ENCODE measurements around the gene ATP1A1. TPM values are rescaled to one million over a fixed set of nuclear protein-coding genes. Genes with fewer than 3 reads are reported as not detected.
A peak's percentile ranks its signal among the peaks of the same experiment; 100 is the strongest.

The ATP1A1 gene
- total RNA-seq, 1 experiment from 2014 or later, result 239 TPM

- H3K4me1 ChIP-seq (ENCODE audit: insufficient read depth, low read length), result no peaks in the 10 kb centered on the region
- Mint-ChIP-seq H3K4me1 (peaks cover 11 to 12% of the 10 kb centered on the region in 2 experiments), H3K27me3 (ENCODE audit: low read depth) (peaks cover 5% of the 10 kb centered on the region)
Observed at GRCh38 chr1:116359060-116359830, 13.8 kb upstream of the ATP1A1 start.

More at GRCh38 chr1:116359060-116359830, 13.8 kb upstream of the ATP1A1 start:
- Histone ChIP-seq H2AK5ac (ENCODE audit: insufficient read length, low read length) (no peak overlapping the region), H3K9ac (ENCODE audit: extremely low read depth, insufficient read length, low read length) (no peak overlapping the region), H3K9me3 (ENCODE audit: control insufficient read depth, low read depth, low read length) (no peaks in the 10 kb centered on the region), H3K23me2 (ENCODE audit: insufficient read length, low read depth, low read length, poor library complexity, severe bottlenecking) (no peaks in the 10 kb centered on the region), H2BK12ac (ENCODE audit: insufficient read length, low read depth, low read length) (no peak overlapping the region), H2BK15ac (ENCODE audit: low read depth, low read length) (no peak overlapping the region), H2BK5ac (ENCODE audit: insufficient read length, low read length) (no peak overlapping the region), H4K20me1 (ENCODE audit: control insufficient read depth, insufficient read depth, insufficient read length) (no peaks in the 10 kb centered on the region), H3K18ac (ENCODE audit: insufficient read length, low read depth, low read length) (no peak overlapping the region), H2AFZ (ENCODE audit: low read length) (no peak overlapping the region), H3K27me3 (ENCODE audit: insufficient read depth, low read length) (no peaks in the 10 kb centered on the region), H3T11ph (ENCODE audit: low read length) (no peak overlapping the region), H3K4me2 (ENCODE audit: insufficient read depth, insufficient read length, low read length) (no peak overlapping the region), H4K8ac (replicated peaks; ENCODE audit: insufficient read length, low read depth, low read length) (no peak overlapping the region), H3K56ac (ENCODE audit: insufficient read length, low read depth, low read length) (no peak overlapping the region), H3K79me1 (ENCODE audit: insufficient read depth, low read depth, low read length, poor library complexity, severe bottlenecking) (no peaks in the 10 kb centered on the region), H3K14ac (ENCODE audit: insufficient read depth, low read length) (no peak overlapping the region), H3K27ac (ENCODE audit: insufficient read length, low read depth, low read length) (no peak overlapping the region), H4K91ac (ENCODE audit: insufficient read length, low read depth, low read length) (no peak overlapping the region), H3K23ac (ENCODE audit: insufficient read length, low read depth, low read length) (no peak overlapping the region), H2BK20ac (ENCODE audit: low read depth, low read length, poor library complexity, severe bottlenecking) (no peak overlapping the region), H3K4ac (ENCODE audit: low read depth, low read length) (no peak overlapping the region), H4K5ac (ENCODE audit: insufficient read length, low read depth, low read length) (no peak overlapping the region), H2BK120ac (ENCODE audit: low read depth, low read length, poor library complexity, severe bottlenecking) (no peak overlapping the region), H3K79me2 (ENCODE audit: insufficient read depth, low read length) (no peaks in the 10 kb centered on the region)
- no peak for TF ChIP-seq CTCF (conservative IDR thresholded peaks at IDR 0.05)
- no peaks in the 10 kb centered on the region for H3K36me3 Mint-ChIP-seq (ENCODE audit: insufficient read depth in 1 of 3, low read depth in 3 of 3)
- no peaks in the 10 kb centered on the region for H3K9me3 Mint-ChIP-seq
- H3K27ac Mint-ChIP-seq, result peak overlapping the region in 1 of 3 experiments; percentile 28; a peak in 1 of 7 replicates
- no peak overlapping the region for H3K4me3 Mint-ChIP-seq
- DNase-seq, result no peak
- no CpG with 5 or more reads among the region's 2 CpGs for WGBS (ENCODE audit: extremely low coverage, insufficient read length, low lambda C conversion rate)

All from H9 (cell line).